Natural killer cell treated with Interleukin-12 subunit alpha and Interleukin-12 subunit beta and Interleukin-15 and Interleukin-18, amount 100 ng/mL, for 72 hours (primary cell): ENCODE measurements around the gene STRN4. TPM values are rescaled to one million over a fixed set of nuclear protein-coding genes. Genes with fewer than 3 reads are reported as not detected.
A peak's percentile ranks its signal among the peaks of the same experiment; 100 is the strongest.

Source experiments
- ATAC-seq, 2 donors: fragments of 150-1000 bp; cut with Tn5 transposase in 1 of 2; sonication (Bioruptor Pico), chemical (Tn5 transposase) in 1 of 2; 2 replicates each; pipeline ENCODE4 v1.10.0; 2021
- DNase-seq: peaks from one replicate; pipeline ENCODE4 v3.0.0; 2022; ENCODE audit warnings: low spot score
- H3K27ac Mint-ChIP-seq, 2 donors: 1 replicate in 1 of 2; 2 replicates in 1 of 2; pipeline ENCODE4 v1.8.0; 2022; ENCODE audit warnings: mixed read lengths in 2 of 2, mild to moderate bottlenecking in 1 of 2, moderate library complexity in 1 of 2
- H3K27me3 Mint-ChIP-seq, 2 donors: 1 replicate in 1 of 2; 2 replicates in 1 of 2; pipeline ENCODE4 v1.8.0; 2022; ENCODE audit warnings: mixed read lengths in 2 of 2
- H3K36me3 Mint-ChIP-seq: one replicate; pipeline ENCODE4 v1.8.0; 2022; ENCODE audit warnings: mixed read lengths
- H3K4me1 Mint-ChIP-seq, 2 donors: 1 replicate in 1 of 2; 2 replicates in 1 of 2; pipeline ENCODE4 v1.8.0; 2022; ENCODE audit warnings: low read depth in 2 of 2, mixed read lengths in 2 of 2, mild to moderate bottlenecking in 1 of 2
- H3K4me3 Mint-ChIP-seq: one replicate; pipeline ENCODE4 v1.8.0; 2022; ENCODE audit warnings: mixed read lengths
- H3K9me3 Mint-ChIP-seq: 2 replicates; pipeline ENCODE4 v1.8.0; 2022; ENCODE audit warnings: mixed read lengths
- total RNA-seq, 2 donors: library from RNA; stranded (reverse); gene quantifications; one replicate each; pipeline ENCODE4 v1.2.3, GENCODE V29; 2022

The STRN4 gene
- total RNA-seq, 2 donors from 2014 or later, result 88.9 to 121 TPM

- Mint-ChIP-seq H3K9me3 (no peaks in the 10 kb centered on the region), H3K4me3 (no peak overlapping the region), H3K4me1 (peaks cover 30 to 48% of the 10 kb centered on the region in 2 donors), H3K27ac (no peak overlapping the region), H3K27me3 (no peaks in the 10 kb centered on the region), H3K36me3 (no peaks in the 10 kb centered on the region)
- DNase-seq (peak; percentile 55), ATAC-seq (peak in 1 of 2 donors; percentile 3)
These were observed 23.7 kb downstream of the STRN4 start for GRCh38 chr19:46722421-46723022.

- Mint-ChIP-seq H3K27ac (no peak overlapping the region), H3K4me1 (peaks cover 32 to 46% of the 10 kb centered on the region in 2 donors), H3K9me3 (no peaks in the 10 kb centered on the region), H3K27me3 (no peaks in the 10 kb centered on the region), H3K36me3 (no peaks in the 10 kb centered on the region), H3K4me3 (peak overlapping the region; percentile 49)
- peak; percentile 44 for DNase-seq
- no peak for ATAC-seq
These were observed 24.3 kb downstream of the STRN4 start for GRCh38 chr19:46722004-46722380.

GRCh38 chr19:46721269-46722003, 24.8 kb downstream of the STRN4 start:
- Mint-ChIP-seq H3K9me3 (no peaks in the 10 kb centered on the region), H3K27me3 (no peaks in the 10 kb centered on the region), H3K36me3 (no peaks in the 10 kb centered on the region), H3K4me3 (no peak overlapping the region), H3K27ac (no peak overlapping the region), H3K4me1 (peaks cover 34 to 46% of the 10 kb centered on the region in 2 donors)
- DNase-seq (peak; percentile 38), ATAC-seq (no peak)

GRCh38 chr19:46720503-46721239, 25.6 kb downstream of the STRN4 start:
- DNase-seq (peak; percentile 40), ATAC-seq (no peak)
- Mint-ChIP-seq H3K4me1 (peaks cover 41 to 50% of the 10 kb centered on the region in 2 donors), H3K27ac (no peak overlapping the region), H3K36me3 (no peaks in the 10 kb centered on the region), H3K27me3 (no peaks in the 10 kb centered on the region), H3K9me3 (no peaks in the 10 kb centered on the region), H3K4me3 (no peak overlapping the region)

- peak; percentile 54 for DNase-seq
- H3K9me3 Mint-ChIP-seq, result no peaks in the 10 kb centered on the region
- no peaks in the 10 kb centered on the region for H3K27me3 Mint-ChIP-seq
- H3K36me3 Mint-ChIP-seq, result no peaks in the 10 kb centered on the region
- peak overlapping the region; percentile 40 for H3K4me3 Mint-ChIP-seq
- H3K4me1 Mint-ChIP-seq, result peaks cover 48 to 55% of the 10 kb centered on the region in 2 donors
- ATAC-seq, result no peak
- H3K27ac Mint-ChIP-seq, result peak overlapping the region; percentile 89 to 98
These were observed 26.4 kb downstream of the STRN4 start for GRCh38 chr19:46719629-46720502.

- H3K27ac Mint-ChIP-seq, result peak overlapping the region; percentile 89 to 98
- H3K4me1 Mint-ChIP-seq, result peaks cover 52 to 55% of the 10 kb centered on the region in 2 donors
- DNase-seq (peak; percentile 15), ATAC-seq (no peak)
- no peaks in the 10 kb centered on the region for H3K27me3 Mint-ChIP-seq
- no peaks in the 10 kb centered on the region for H3K36me3 Mint-ChIP-seq
- no peaks in the 10 kb centered on the region for H3K9me3 Mint-ChIP-seq
- H3K4me3 Mint-ChIP-seq, result peak overlapping the region; percentile 95
These were observed 27.2 kb downstream of the STRN4 start for GRCh38 chr19:46718934-46719622.

GRCh38 chr19:46718157-46718933, 27.9 kb downstream of the STRN4 start:
- peak; percentile 80 for DNase-seq
- peak; percentile 41 to 55 for ATAC-seq
- Mint-ChIP-seq H3K27me3 (no peaks in the 10 kb centered on the region), H3K27ac (peak overlapping the region; percentile 89 to 98), H3K9me3 (no peaks in the 10 kb centered on the region), H3K36me3 (no peaks in the 10 kb centered on the region), H3K4me1 (peaks cover 54 to 59% of the 10 kb centered on the region in 2 donors), H3K4me3 (peak overlapping the region; percentile 95)

GRCh38 chr19:46717716-46718143, 28.5 kb downstream of the STRN4 start:
- peaks cover 51 to 60% of the 10 kb centered on the region in 2 donors for H3K4me1 Mint-ChIP-seq
- no peaks in the 10 kb centered on the region for H3K27me3 Mint-ChIP-seq
- H3K27ac Mint-ChIP-seq, result peak overlapping the region; percentile 89 to 98
- DNase-seq, result peak; percentile 61
- no peaks in the 10 kb centered on the region for H3K36me3 Mint-ChIP-seq
- H3K4me3 Mint-ChIP-seq, result peak overlapping the region; percentile 95
- peak; percentile 6 to 7 for ATAC-seq
- H3K9me3 Mint-ChIP-seq, result no peaks in the 10 kb centered on the region

- no peaks in the 10 kb centered on the region for H3K36me3 Mint-ChIP-seq
- no peaks in the 10 kb centered on the region for H3K9me3 Mint-ChIP-seq
- H3K4me3 Mint-ChIP-seq, result peak within 1 kb of the TSS; percentile 95
- DNase-seq (peak; percentile 92), ATAC-seq (peak; percentile 81 to 90)
- no peaks in the 10 kb centered on the region for H3K27me3 Mint-ChIP-seq
- peaks cover 49 to 55% of the 10 kb centered on the region in 2 donors for H3K4me1 Mint-ChIP-seq
- H3K27ac Mint-ChIP-seq, result peak within 1 kb of the TSS; percentile 89 to 98
These were observed 29.1 kb downstream of the STRN4 start, which contains the start of gene PRKD2 for GRCh38 chr19:46717034-46717715. Gene PRKD2 (minus strand): TSS chr19:46717114. CDS start chr19:46716370, 744 bp downstream.

- no peaks in the 10 kb centered on the region for H3K36me3 Mint-ChIP-seq
- ATAC-seq (peak in 1 of 2 donors; percentile 0), DNase-seq (no peak)
- H3K27ac Mint-ChIP-seq, result peak overlapping the region; percentile 89 to 98
- peaks cover 45 to 52% of the 10 kb centered on the region in 2 donors for H3K4me1 Mint-ChIP-seq
- peak overlapping the region; percentile 95 for H3K4me3 Mint-ChIP-seq
- no peaks in the 10 kb centered on the region for H3K27me3 Mint-ChIP-seq
- no peaks in the 10 kb centered on the region for H3K9me3 Mint-ChIP-seq
These were observed 29.6 kb downstream of the STRN4 start for GRCh38 chr19:46716672-46717033.

GRCh38 chr19:46715975-46716671, 30.1 kb downstream of the STRN4 start:
- Mint-ChIP-seq H3K27ac (peak overlapping the region; percentile 89 to 98), H3K27me3 (no peaks in the 10 kb centered on the region), H3K9me3 (no peaks in the 10 kb centered on the region), H3K4me3 (peak overlapping the region; percentile 95), H3K36me3 (peaks cover under 1% of the 10 kb centered on the region), H3K4me1 (peaks cover 43 to 52% of the 10 kb centered on the region in 2 donors)
- DNase-seq, result peak; percentile 61
- no peak for ATAC-seq
